ENCODE measurements around the gene GAS5.
A peak's percentile ranks its signal among the peaks of the same experiment; 100 is the strongest.

Gene GAS5

GRCh38 chr1:173913111-173913510 is 45.3 kb upstream of the GAS5 start:
- no peak for TF ChIP-seq CTCF (IDR thresholded peaks at IDR 0.05)
- H3K4me1 ChIP-seq (ENCODE audit: control insufficient read depth in 1 of 2, insufficient read depth in 1 of 2, low read depth in 1 of 2, low read length in 1 of 2): no peaks in the 10 kb centered on the region
- no peaks in the 10 kb centered on the region for H3K36me3 ChIP-seq

GRCh38 chr1:173903827-173904531 is 36.2 kb upstream of the GAS5 start:
- TF ChIP-seq CTCF (IDR thresholded peaks at IDR 0.05): no peak
- Histone ChIP-seq H3K9me3 (no peaks in the 10 kb centered on the region), H3K27ac (no peak overlapping the region), H3K4me1 (ENCODE audit: control insufficient read depth in 1 of 2, insufficient read depth in 1 of 2, low read depth in 1 of 2, low read length in 1 of 2) (peaks cover 21 to 34% of the 10 kb centered on the region in 2 experiments), H3K4me3 (ENCODE audit: low read depth in 1 of 2, low read length in 1 of 2) (no peak overlapping the region), H3K36me3 (no peaks in the 10 kb centered on the region), H3K27me3 (no peaks in the 10 kb centered on the region)

More at GRCh38 chr1:173913111-173913510, 45.3 kb upstream of the GAS5 start:
- Histone ChIP-seq H3K27ac (no peak overlapping the region), H3K4me3 (ENCODE audit: low read depth in 1 of 2, low read length in 1 of 2) (no peak overlapping the region), H3K9me3 (no peaks in the 10 kb centered on the region), H3K27me3 (no peaks in the 10 kb centered on the region)

- Histone ChIP-seq H3K36me3 (no peaks in the 10 kb centered on the region), H3K9me3 (no peaks in the 10 kb centered on the region), H3K27ac (peak overlapping the region; percentile 58), H3K4me3 (ENCODE audit: low read depth in 1 of 2, low read length in 1 of 2) (no peak overlapping the region), H3K4me1 (ENCODE audit: control insufficient read depth in 1 of 2, insufficient read depth in 1 of 2, low read depth in 1 of 2, low read length in 1 of 2) (peaks cover 21 to 35% of the 10 kb centered on the region in 2 experiments), H3K27me3 (no peaks in the 10 kb centered on the region)
- TF ChIP-seq CTCF (IDR thresholded peaks at IDR 0.05): no peak
Observed at GRCh38 chr1:173900992-173901391, 33.2 kb upstream of the GAS5 start.

- H3K27ac ChIP-seq: peak overlapping the region; percentile 58
- no peak for TF ChIP-seq CTCF (IDR thresholded peaks at IDR 0.05)
Observed at GRCh38 chr1:173900427-173900826, 32.6 kb upstream of the GAS5 start.

GRCh38 chr1:173894189-173894588 is 26.4 kb upstream of the GAS5 start:
- Histone ChIP-seq H3K27ac (no peak overlapping the region), H3K4me3 (ENCODE audit: low read depth in 1 of 2, low read length in 1 of 2) (no peak overlapping the region), H3K27me3 (no peaks in the 10 kb centered on the region), H3K36me3 (no peaks in the 10 kb centered on the region), H3K9me3 (no peaks in the 10 kb centered on the region), H3K4me1 (ENCODE audit: control insufficient read depth in 1 of 2, insufficient read depth in 1 of 2, low read depth in 1 of 2, low read length in 1 of 2) (peaks cover 3 to 12% of the 10 kb centered on the region in 2 experiments)
- TF ChIP-seq CTCF (IDR thresholded peaks at IDR 0.05): no peak

More at GRCh38 chr1:173900427-173900826, 32.6 kb upstream of the GAS5 start:
- peaks cover 21 to 35% of the 10 kb centered on the region in 2 experiments for H3K4me1 ChIP-seq (ENCODE audit: control insufficient read depth in 1 of 2, insufficient read depth in 1 of 2, low read depth in 1 of 2, low read length in 1 of 2)
- H3K4me3 ChIP-seq (ENCODE audit: low read depth in 1 of 2, low read length in 1 of 2): no peak overlapping the region
- H3K9me3 ChIP-seq: no peaks in the 10 kb centered on the region
- no peaks in the 10 kb centered on the region for H3K27me3 ChIP-seq
- H3K36me3 ChIP-seq: no peaks in the 10 kb centered on the region
